ENCODE results near the gene CDC25A. TPM values are rescaled to one million over a fixed set of nuclear protein-coding genes. Genes with fewer than 3 reads are reported as not detected.
A peak's percentile ranks its signal among the peaks of the same experiment; 100 is the strongest.

CDC25A gene
- total RNA-seq, 3 donors from 2014 or later (not counting 1 experiment from before 2014, with no cell fraction given) = 0.56 to 1.3 (median 0.72) TPM

DNA sequence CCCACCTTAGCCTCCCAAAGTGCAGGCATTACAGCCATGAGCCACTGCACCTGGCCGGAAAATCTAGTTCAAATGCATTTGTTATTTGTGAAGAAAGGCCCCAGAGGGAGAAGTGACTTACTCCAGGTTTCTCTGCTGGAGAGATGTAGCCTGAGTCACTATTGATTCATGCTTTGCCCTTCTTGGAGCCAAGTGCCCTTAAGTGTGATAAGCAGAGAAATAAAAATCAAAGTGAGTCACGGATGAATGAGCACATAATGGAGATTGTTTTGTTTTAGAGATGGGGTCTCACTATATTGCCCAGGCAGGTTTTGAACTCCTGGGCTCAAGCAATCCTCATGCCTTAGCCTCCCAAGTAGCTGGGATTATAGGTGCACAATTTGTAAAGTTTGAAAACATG, 33.1 kb downstream of the CDC25A start:
- Histone ChIP-seq H3K4me3 (ENCODE audit: low read length) (no peak overlapping the region), H3K36me3 (ENCODE audit: control insufficient read depth, insufficient read depth, low read length) (no peaks in the 10 kb centered on the region), H3K27me3 (ENCODE audit: control insufficient read depth, insufficient read depth, low read length) (no peaks in the 10 kb centered on the region), H3K27ac (ENCODE audit: low read length) (no peak overlapping the region), H3K4me1 (ENCODE audit: control insufficient read depth, insufficient read depth, low read length) (no peaks in the 10 kb centered on the region), H3K9me3 (ENCODE audit: control insufficient read depth, insufficient read depth, low read length) (no peaks in the 10 kb centered on the region)
- no peaks in the 10 kb centered on the region for H3K27me3 Mint-ChIP-seq (ENCODE audit: low read depth in 2 of 2)
- ATAC-seq (no peak), DNase-seq (no peak)
- no peak overlapping the region for H3K27ac Mint-ChIP-seq
- WGBS (ENCODE audit: insufficient coverage) = 100% methylated on average over 2 of the region's 2 CpGs
- TF ChIP-seq, protein P1, sequence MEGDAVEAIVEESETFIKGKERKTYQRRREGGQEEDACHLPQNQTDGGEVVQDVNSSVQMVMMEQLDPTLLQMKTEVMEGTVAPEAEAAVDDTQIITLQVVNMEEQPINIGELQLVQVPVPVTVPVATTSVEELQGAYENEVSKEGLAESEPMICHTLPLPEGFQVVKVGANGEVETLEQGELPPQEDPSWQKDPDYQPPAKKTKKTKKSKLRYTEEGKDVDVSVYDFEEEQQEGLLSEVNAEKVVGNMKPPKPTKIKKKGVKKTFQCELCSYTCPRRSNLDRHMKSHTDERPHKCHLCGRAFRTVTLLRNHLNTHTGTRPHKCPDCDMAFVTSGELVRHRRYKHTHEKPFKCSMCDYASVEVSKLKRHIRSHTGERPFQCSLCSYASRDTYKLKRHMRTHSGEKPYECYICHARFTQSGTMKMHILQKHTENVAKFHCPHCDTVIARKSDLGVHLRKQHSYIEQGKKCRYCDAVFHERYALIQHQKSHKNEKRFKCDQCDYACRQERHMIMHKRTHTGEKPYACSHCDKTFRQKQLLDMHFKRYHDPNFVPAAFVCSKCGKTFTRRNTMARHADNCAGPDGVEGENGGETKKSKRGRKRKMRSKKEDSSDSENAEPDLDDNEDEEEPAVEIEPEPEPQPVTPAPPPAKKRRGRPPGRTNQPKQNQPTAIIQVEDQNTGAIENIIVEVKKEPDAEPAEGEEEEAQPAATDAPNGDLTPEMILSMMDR (IDR thresholded peaks at IDR 0.05) = no peak
- intact Hi-C loops (cut with micrococcal nuclease) = no loop called here
- no peak overlapping the region for H3K4me3 Mint-ChIP-seq
- H3K4me1 Mint-ChIP-seq = no peaks in the 10 kb centered on the region
- no peaks in the 10 kb centered on the region for H3K36me3 Mint-ChIP-seq
- no peaks in the 10 kb centered on the region for H3K9me3 Mint-ChIP-seq

DNA sequence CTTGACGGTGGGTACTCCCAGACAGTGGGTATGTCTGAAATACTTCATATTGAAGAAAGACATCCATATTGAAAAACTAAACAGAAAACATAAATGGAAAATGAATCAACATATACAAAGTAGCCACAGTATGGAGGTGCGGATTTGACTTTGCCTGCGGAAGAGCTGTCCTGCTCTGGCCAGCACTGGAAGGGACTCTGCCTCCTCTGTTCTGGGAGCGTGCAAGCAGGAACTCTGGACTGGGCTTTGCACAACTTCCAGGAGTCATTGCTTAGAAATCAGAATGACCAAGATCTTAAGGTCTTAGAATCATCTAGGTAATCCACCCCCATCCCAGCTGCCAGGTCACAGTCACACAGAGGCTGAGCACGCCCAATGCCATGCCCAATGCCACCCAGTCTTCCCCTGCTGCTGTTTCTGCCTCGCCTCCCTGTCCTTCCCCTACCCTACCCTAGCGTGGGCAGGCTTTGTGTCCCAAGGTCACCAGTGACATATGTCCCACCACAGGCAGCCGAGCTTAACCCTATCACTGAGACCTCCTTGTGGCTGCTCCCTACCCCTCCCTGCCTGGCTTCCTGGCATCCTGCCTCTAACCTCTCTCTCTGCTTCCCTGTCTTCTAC, 36.3 kb downstream of the CDC25A start:
- no peak for DNase-seq
- 74% methylated on average over 7 of the region's 8 CpGs for WGBS (ENCODE audit: insufficient coverage)
- Mint-ChIP-seq H3K36me3 (no peaks in the 10 kb centered on the region), H3K4me1 (no peaks in the 10 kb centered on the region), H3K4me3 (no peak overlapping the region), H3K27ac (no peak overlapping the region), H3K9me3 (no peaks in the 10 kb centered on the region), H3K27me3 (ENCODE audit: low read depth in 2 of 2) (no peaks in the 10 kb centered on the region)
- no peaks in the 10 kb centered on the region for H3K9me3 ChIP-seq (ENCODE audit: control insufficient read depth, insufficient read depth, low read length)
- no peak overlapping the region for H3K27ac ChIP-seq (ENCODE audit: low read length)
- H3K4me3 ChIP-seq (ENCODE audit: low read length) = no peak overlapping the region
- intact Hi-C loops (cut with micrococcal nuclease) = loop anchor here (5.0 kb wide), 1 partner anchor 315 kb away; no protein-coding TSS in a partner anchor
- H3K27me3 ChIP-seq (ENCODE audit: control insufficient read depth, insufficient read depth, low read length) = no peaks in the 10 kb centered on the region
- ATAC-seq = peak in 1 of 3 donors; percentile 12
- H3K36me3 ChIP-seq (ENCODE audit: control insufficient read depth, insufficient read depth, low read length) = no peaks in the 10 kb centered on the region
- H3K4me1 ChIP-seq (ENCODE audit: control insufficient read depth, insufficient read depth, low read length) = no peaks in the 10 kb centered on the region
- TF ChIP-seq, protein P1 (IDR thresholded peaks at IDR 0.05) = no peak

DNA sequence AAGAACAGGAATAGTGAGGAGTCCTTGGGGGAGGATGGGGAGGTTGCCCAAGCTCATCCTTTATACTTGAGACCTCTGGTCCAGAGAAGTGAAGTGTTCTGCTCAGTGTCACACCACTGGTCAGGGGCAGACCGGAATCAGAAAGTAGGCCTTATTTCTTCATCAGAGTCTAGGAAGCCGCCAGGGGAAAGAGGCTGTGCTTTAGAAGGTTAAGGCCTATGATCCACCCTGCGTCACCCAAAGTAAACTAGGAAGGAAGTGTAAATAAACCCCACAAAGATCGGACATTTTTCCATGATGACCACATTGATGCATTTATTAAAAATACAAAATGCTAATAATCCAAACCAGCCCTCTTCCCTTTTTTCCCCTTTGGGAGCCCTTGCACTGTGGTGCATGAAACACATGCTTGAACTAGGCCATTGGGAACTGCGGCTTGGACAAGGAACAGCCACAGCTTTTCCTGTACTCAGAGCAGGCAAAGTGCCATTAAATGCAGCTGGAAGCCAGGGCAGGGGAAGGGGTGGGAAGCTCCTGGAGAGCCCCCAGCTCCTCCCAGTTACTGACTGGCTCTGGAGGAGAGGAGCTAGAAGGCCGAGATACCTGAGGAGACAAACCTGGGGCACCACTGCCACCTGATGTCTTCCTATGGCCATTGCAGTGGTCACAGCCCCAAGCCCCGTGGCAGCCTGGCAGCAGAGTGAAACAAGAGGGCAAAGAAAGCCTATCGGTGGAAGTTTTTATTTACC, 37.0 kb downstream of the CDC25A start:
- 60% methylated on average over 8 of the region's 8 CpGs for WGBS (ENCODE audit: insufficient coverage)
- Mint-ChIP-seq H3K27ac (no peak overlapping the region), H3K9me3 (no peaks in the 10 kb centered on the region), H3K4me1 (no peaks in the 10 kb centered on the region), H3K4me3 (no peak overlapping the region), H3K36me3 (no peaks in the 10 kb centered on the region), H3K27me3 (ENCODE audit: low read depth in 2 of 2) (no peaks in the 10 kb centered on the region)
- TF ChIP-seq, protein P1 (IDR thresholded peaks at IDR 0.05) = peak; percentile 45
- Histone ChIP-seq H3K9me3 (ENCODE audit: control insufficient read depth, insufficient read depth, low read length) (no peaks in the 10 kb centered on the region), H3K4me1 (ENCODE audit: control insufficient read depth, insufficient read depth, low read length) (no peaks in the 10 kb centered on the region), H3K4me3 (ENCODE audit: low read length) (no peak overlapping the region), H3K27ac (ENCODE audit: low read length) (no peak overlapping the region), H3K36me3 (ENCODE audit: control insufficient read depth, insufficient read depth, low read length) (no peaks in the 10 kb centered on the region), H3K27me3 (ENCODE audit: control insufficient read depth, insufficient read depth, low read length) (no peaks in the 10 kb centered on the region)
- DNase-seq (peak; percentile 49 to 69), ATAC-seq (peak; percentile 80 to 98 (median 94))
- intact Hi-C loops (cut with micrococcal nuclease) = loop anchor here (5.0 kb wide), 1 partner anchor 314 kb away; no protein-coding TSS in a partner anchor

Measured in natural killer cell (primary cell).